ENCODE measurements around the gene CA10.

DNA sequence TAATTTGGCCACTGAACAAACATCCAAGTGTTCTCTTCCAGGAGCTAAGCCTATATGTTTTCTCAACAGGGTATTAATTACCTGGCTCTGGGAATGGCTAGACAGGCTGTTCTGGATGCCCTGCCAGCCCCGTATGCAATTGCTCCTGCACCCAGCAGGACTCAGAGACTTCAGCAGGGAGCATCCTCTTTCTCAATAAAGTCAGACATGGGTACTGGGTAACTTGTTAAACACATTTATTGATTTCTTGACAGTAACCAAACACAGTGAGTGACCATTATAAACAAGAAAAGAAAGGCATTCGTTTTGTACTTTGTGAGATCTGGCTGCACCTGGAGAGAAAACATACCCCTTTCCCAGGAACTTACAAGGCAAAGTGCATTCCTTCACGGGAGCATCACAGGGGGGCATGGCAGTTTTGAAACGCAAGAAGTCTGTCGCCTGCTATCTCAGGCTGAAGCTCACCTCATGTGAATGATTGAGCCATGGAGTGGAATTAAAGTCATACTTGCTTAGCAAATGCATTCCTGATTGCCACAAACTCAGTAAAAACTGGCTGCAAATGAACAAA, 528.3 kb downstream of the CA10 start:
- TF ChIP-seq, protein P1, sequence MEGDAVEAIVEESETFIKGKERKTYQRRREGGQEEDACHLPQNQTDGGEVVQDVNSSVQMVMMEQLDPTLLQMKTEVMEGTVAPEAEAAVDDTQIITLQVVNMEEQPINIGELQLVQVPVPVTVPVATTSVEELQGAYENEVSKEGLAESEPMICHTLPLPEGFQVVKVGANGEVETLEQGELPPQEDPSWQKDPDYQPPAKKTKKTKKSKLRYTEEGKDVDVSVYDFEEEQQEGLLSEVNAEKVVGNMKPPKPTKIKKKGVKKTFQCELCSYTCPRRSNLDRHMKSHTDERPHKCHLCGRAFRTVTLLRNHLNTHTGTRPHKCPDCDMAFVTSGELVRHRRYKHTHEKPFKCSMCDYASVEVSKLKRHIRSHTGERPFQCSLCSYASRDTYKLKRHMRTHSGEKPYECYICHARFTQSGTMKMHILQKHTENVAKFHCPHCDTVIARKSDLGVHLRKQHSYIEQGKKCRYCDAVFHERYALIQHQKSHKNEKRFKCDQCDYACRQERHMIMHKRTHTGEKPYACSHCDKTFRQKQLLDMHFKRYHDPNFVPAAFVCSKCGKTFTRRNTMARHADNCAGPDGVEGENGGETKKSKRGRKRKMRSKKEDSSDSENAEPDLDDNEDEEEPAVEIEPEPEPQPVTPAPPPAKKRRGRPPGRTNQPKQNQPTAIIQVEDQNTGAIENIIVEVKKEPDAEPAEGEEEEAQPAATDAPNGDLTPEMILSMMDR (conservative IDR thresholded peaks at IDR 0.05): no peak
- no peak for TF ChIP-seq EZH2 (IDR thresholded peaks at IDR 0.05; ENCODE audit: low read depth)

All from PC-9 (cell line).